ENCODE measurements around the gene STK16. TPM values are rescaled to one million over a fixed set of nuclear protein-coding genes. Genes with fewer than 3 reads are reported as not detected.

Gene STK16
- polyA plus RNA-seq, 1 donor from 2014 or later = 64.9 TPM

- Histone ChIP-seq H3K9me3 (ENCODE audit: low read length) (no peaks in the 10 kb centered on the region), H4K20me1 (ENCODE audit: insufficient read depth) (no peaks in the 10 kb centered on the region), H3K27me3 (ENCODE audit: insufficient read depth, low read depth, low read length) (peaks cover 3% of the 10 kb centered on the region), H2AFZ (ENCODE audit: low read depth, low read length) (no peak overlapping the region), H3K4me2 (ENCODE audit: low read length) (no peak overlapping the region), H3K27ac (ENCODE audit: low read length) (no peak overlapping the region), H3K4me3 (ENCODE audit: low read length) (peak overlapping the region; percentile 85), H3K9me2 (ENCODE audit: insufficient read depth, low read length) (no peaks in the 10 kb centered on the region), H3F3A (ENCODE audit: insufficient read depth, low read length, poor library complexity, severe bottlenecking) (no peaks in the 10 kb centered on the region), H3K79me2 (replicated peaks; ENCODE audit: insufficient read depth, low read length) (peaks cover 12% of the 10 kb centered on the region), H3K36me3 (ENCODE audit: insufficient read depth, low read length) (peaks cover 8% of the 10 kb centered on the region), H3K9ac (ENCODE audit: low read length) (peak overlapping the region; percentile 97)
- TF ChIP-seq MXI1 (conservative IDR thresholded peaks at IDR 0.05; ENCODE audit: poor library complexity, severe bottlenecking) (no peak), REST (IDR thresholded peaks at IDR 0.05; ENCODE audit: borderline replicate concordance) (no peak), CTCF (IDR thresholded peaks at IDR 0.05; ENCODE audit: poor library complexity, severe bottlenecking) (no peak), POLR2AphosphoS5 (IDR thresholded peaks at IDR 0.05) (no peak), SMC3 (conservative IDR thresholded peaks at IDR 0.05; ENCODE audit: poor library complexity) (no peak)
These were observed 1.3 kb downstream of the STK16 start for GRCh38 chr2:219246559-219246958.

GRCh38 chr2:219247678-219248642 lies 2.7 kb downstream of the STK16 start:
- TF ChIP-seq RAD21 (conservative IDR thresholded peaks at IDR 0.05) = no peak
- no peak for TF ChIP-seq MXI1 (conservative IDR thresholded peaks at IDR 0.05; ENCODE audit: poor library complexity, severe bottlenecking)
- TF ChIP-seq EZH2 (IDR thresholded peaks at IDR 0.05; ENCODE audit: borderline replicate concordance, insufficient read depth, low read length, poor library complexity, severe bottlenecking) = no peak
- TF ChIP-seq TAF1 (IDR thresholded peaks at IDR 0.05; ENCODE audit: low read depth) = no peak
- Histone ChIP-seq H3K4me3 (ENCODE audit: low read length) (no peak overlapping the region), H3K36me3 (ENCODE audit: insufficient read depth, low read length) (peaks cover 8% of the 10 kb centered on the region), H3K79me2 (replicated peaks; ENCODE audit: insufficient read depth, low read length) (peaks cover 12% of the 10 kb centered on the region), H3K9me2 (ENCODE audit: insufficient read depth, low read length) (no peaks in the 10 kb centered on the region), H3K9me3 (ENCODE audit: low read length) (no peaks in the 10 kb centered on the region), H4K20me1 (ENCODE audit: insufficient read depth) (no peaks in the 10 kb centered on the region), H3K27me3 (ENCODE audit: insufficient read depth, low read depth, low read length) (peaks cover 17% of the 10 kb centered on the region), H2AFZ (ENCODE audit: low read depth, low read length) (no peak overlapping the region), H3K27ac (ENCODE audit: low read length) (no peak overlapping the region), H3F3A (ENCODE audit: insufficient read depth, low read length, poor library complexity, severe bottlenecking) (no peaks in the 10 kb centered on the region), H3K9ac (ENCODE audit: low read length) (no peak overlapping the region), H3K4me2 (ENCODE audit: low read length) (no peak overlapping the region)

Measured in neural cell (in vitro differentiated cells).